ENCODE data around the gene SYT7. TPM values are rescaled to one million over a fixed set of nuclear protein-coding genes. Genes with fewer than 3 reads are reported as not detected.

SYT7 gene
- total and polyA plus RNA-seq, 2 of the 8 experiments (the other 6 are each of a cell fraction or from before 2014, with no cell fraction given): 9.6 to 10.5 TPM

GRCh38 chr11:61555978-61556377 is 24.9 kb downstream of the SYT7 start:
- Histone ChIP-seq H3K23me2 (ENCODE audit: low read depth, low read length) (peaks cover 9% of the 10 kb centered on the region), H3K4me3 (ENCODE audit: extremely low read depth in 1 of 4, insufficient read depth in 2 of 4, low read depth in 3 of 4, low read length in 4 of 4) (peak overlapping the region in 2 of 4 experiments; percentile 40 to 62; a peak in 3 of 8 replicates), H4K20me1 (replicated peaks in 1 of 2; ENCODE audit: control insufficient read depth in 1 of 2, insufficient read depth in 2 of 2, low read length in 2 of 2) (peaks cover 4 to 18% of the 10 kb centered on the region in 2 experiments), H2BK20ac (ENCODE audit: low read length) (no peak overlapping the region), H4K91ac (replicated peaks; ENCODE audit: insufficient read length, low read length) (no peak overlapping the region), H2BK15ac (ENCODE audit: low read length) (no peak overlapping the region), H3K79me2 (ENCODE audit: control insufficient read depth in 1 of 2, insufficient read depth in 2 of 2, low read length in 2 of 2) (no peaks in the 10 kb centered on the region), H2BK5ac (ENCODE audit: low read depth, low read length) (no peak overlapping the region), H3K4me2 (ENCODE audit: insufficient read depth in 1 of 2, low read depth in 2 of 2, low read length in 2 of 2) (peak overlapping the region; percentile 80 to 90), H2BK120ac (replicated peaks; ENCODE audit: low read depth, low read length) (no peak overlapping the region), H2AK5ac (ENCODE audit: low read depth, low read length) (peak overlapping the region; percentile 10; the same call in 1 of the 2 replicates), H3K4me1 (replicated peaks in 1 of 4; ENCODE audit: control insufficient read depth in 3 of 4, insufficient read depth in 4 of 4, low read length in 3 of 4) (peaks cover 0 to 27% (median 14%) of the 10 kb centered on the region in 4 experiments; a peak in 4 of 7 replicates), H3K56ac (replicated peaks; ENCODE audit: insufficient read length, low read depth, low read length) (no peak overlapping the region), H3K23ac (ENCODE audit: insufficient read length) (no peak overlapping the region), H2AFZ (ENCODE audit: low read length) (no peak overlapping the region), H3K36me3 (ENCODE audit: control insufficient read depth in 2 of 4, insufficient read depth in 4 of 4, low read length in 3 of 4) (no peaks in the 10 kb centered on the region), H3K4ac (replicated peaks; ENCODE audit: insufficient read length, low read depth, low read length) (peak overlapping the region; percentile 79), H3K14ac (ENCODE audit: insufficient read length) (no peak overlapping the region), H3K79me1 (ENCODE audit: low read depth, low read length) (no peaks in the 10 kb centered on the region), H3K27ac (ENCODE audit: low read depth, low read length) (no peak overlapping the region), H3K18ac (ENCODE audit: extremely low read depth, low read length) (peak overlapping the region; percentile 48; the same call in 1 of the 2 replicates), H4K8ac (ENCODE audit: extremely low read depth, insufficient read depth, low read length) (no peak overlapping the region), H3K27me3 (replicated peaks in 1 of 4; ENCODE audit: control insufficient read depth in 3 of 4, extremely low read depth in 1 of 4, insufficient read depth in 3 of 4, low read length in 3 of 4) (peaks cover 0 to 21% (median 20%) of the 10 kb centered on the region in 4 experiments; a peak in 6 of 7 replicates), H2BK12ac (ENCODE audit: low read depth, low read length) (peak overlapping the region; percentile 60; the same call in 1 of the 2 replicates), H3K9ac (replicated peaks in 1 of 4; ENCODE audit: extremely low read depth in 1 of 4, low read depth in 3 of 4, low read length in 3 of 4) (no peak overlapping the region), H3K9me3 (ENCODE audit: insufficient read depth in 2 of 2, low read depth in 1 of 2, low read length in 1 of 2) (no peaks in the 10 kb centered on the region), H4K5ac (ENCODE audit: insufficient read length, low read depth, low read length) (no peak overlapping the region)
- 74% methylated on average over 10 of the region's 10 CpGs; no CpG with 5 or more reads in 1 of the 2 experiments for WGBS, 2 experiments (ENCODE audit: extremely low coverage in 1 of 2, insufficient coverage in 1 of 2, insufficient read length in 1 of 2, insufficient replicate concordance in 2 of 2, low coverage in 1 of 2, low lambda C conversion rate in 2 of 2, missing lambda C conversion rate in 1 of 2)
- ChIA-PET POLR2A (ENCODE audit: partially characterized antibody) (no interaction called here), CTCF (ENCODE audit: partially characterized antibody) (interaction anchor here (1.0 to 23.7 kb wide), 11 partner anchors 8 to 95 kb away, joined by 3 to 330 read pairs (median 7); no protein-coding TSS in a partner anchor)
- no peak for DNase-seq (ENCODE audit: low read depth in 1 of 2, low spot score in 2 of 2)
- FAIRE-seq: no peak
- TF ChIP-seq CREB1 (IDR thresholded peaks at IDR 0.05): 0 out of 2 replicates have a peak, but pooled peaks have one; percentile 38

All from H1 (cell line).